Mucosa of rectum (tissue), 2 donors: ENCODE data around the gene JPH3.

ENCODE experiments used
- H3K27ac ChIP-seq, 2 donors: one replicate each; pipeline ENCODE4 v1.7.0; 2013; ENCODE audit warnings: inconsistent platforms in 2 of 2, low read depth in 2 of 2, low read length in 2 of 2
- H3K27me3 ChIP-seq, 2 donors: one replicate each; pipeline ENCODE4 v1.7.0; 2013; ENCODE audit warnings: low read length in 2 of 2; ENCODE audit not compliant: control insufficient read depth in 2 of 2, insufficient read depth in 2 of 2
- H3K36me3 ChIP-seq, 2 donors: one replicate each; pipeline ENCODE4 v1.7.0; 2013; ENCODE audit warnings: low read length in 2 of 2; ENCODE audit not compliant: control insufficient read depth in 2 of 2, insufficient read depth in 2 of 2
- H3K4me1 ChIP-seq, 2 donors: one replicate each; pipeline ENCODE4 v1.7.0; 2013; ENCODE audit warnings: low read length in 2 of 2, mild to moderate bottlenecking in 1 of 2; ENCODE audit not compliant: control insufficient read depth in 2 of 2, insufficient read depth in 2 of 2
- H3K4me3 ChIP-seq, 2 donors: one replicate each; pipeline ENCODE4 v1.7.0; 2013; ENCODE audit warnings: low read length in 2 of 2
- H3K9ac ChIP-seq, 2 donors: one replicate each; pipeline ENCODE4 v1.7.0; 2013; ENCODE audit warnings: low read length in 2 of 2, low read depth in 1 of 2, mild to moderate bottlenecking in 1 of 2
- H3K9me3 ChIP-seq, 2 donors: one replicate each; pipeline ENCODE4 v1.7.0; 2013; ENCODE audit warnings: low read length in 2 of 2; ENCODE audit not compliant: control insufficient read depth in 2 of 2
- donor health status: healthy.
- donor health status: Normal muscosa, but diverticular disease.

JPH3 gene

GRCh38 chr16:87684711-87685404 lies 82.5 kb downstream of the JPH3 start:
- H3K4me1 ChIP-seq: no peaks in the 10 kb centered on the region
- H3K4me3 ChIP-seq: no peak overlapping the region
- H3K27ac ChIP-seq: no peak overlapping the region
- H3K27me3 ChIP-seq: no peaks in the 10 kb centered on the region
- no peak overlapping the region for H3K9ac ChIP-seq
- no peaks in the 10 kb centered on the region for H3K9me3 ChIP-seq
- H3K36me3 ChIP-seq: no peaks in the 10 kb centered on the region

- no peaks in the 10 kb centered on the region for H3K27me3 ChIP-seq
- H3K4me1 ChIP-seq: no peaks in the 10 kb centered on the region
- no peak overlapping the region for H3K27ac ChIP-seq
- no peak overlapping the region for H3K9ac ChIP-seq
- H3K4me3 ChIP-seq: no peak overlapping the region
- no peaks in the 10 kb centered on the region for H3K9me3 ChIP-seq
- H3K36me3 ChIP-seq: no peaks in the 10 kb centered on the region
These were observed 83.1 kb downstream of the JPH3 start for GRCh38 chr16:87685405-87685755.

DNA sequence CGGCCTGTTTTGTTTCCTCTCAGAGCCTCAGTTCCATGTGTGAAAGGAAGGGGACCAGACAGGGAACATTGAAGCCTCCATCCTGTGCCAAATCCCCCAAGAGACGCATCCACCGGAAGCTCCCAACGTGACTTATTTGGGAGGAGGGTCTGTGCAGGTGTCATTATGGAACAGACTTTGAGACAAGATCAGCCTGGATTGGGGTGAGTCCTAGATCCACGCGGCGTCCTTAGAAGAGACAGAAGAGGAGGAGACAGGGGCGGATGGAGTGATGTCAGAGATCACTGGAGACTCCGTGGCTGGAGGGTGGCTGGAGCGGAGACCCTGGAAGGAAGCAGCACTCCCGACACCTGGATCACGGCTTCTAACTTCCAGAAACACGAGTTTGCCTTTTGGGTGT lies 83.5 kb downstream of the JPH3 start:
- Histone ChIP-seq H3K4me1 (no peaks in the 10 kb centered on the region), H3K9ac (no peak overlapping the region), H3K4me3 (no peak overlapping the region), H3K27me3 (no peaks in the 10 kb centered on the region), H3K36me3 (no peaks in the 10 kb centered on the region), H3K9me3 (no peaks in the 10 kb centered on the region), H3K27ac (no peak overlapping the region)

DNA sequence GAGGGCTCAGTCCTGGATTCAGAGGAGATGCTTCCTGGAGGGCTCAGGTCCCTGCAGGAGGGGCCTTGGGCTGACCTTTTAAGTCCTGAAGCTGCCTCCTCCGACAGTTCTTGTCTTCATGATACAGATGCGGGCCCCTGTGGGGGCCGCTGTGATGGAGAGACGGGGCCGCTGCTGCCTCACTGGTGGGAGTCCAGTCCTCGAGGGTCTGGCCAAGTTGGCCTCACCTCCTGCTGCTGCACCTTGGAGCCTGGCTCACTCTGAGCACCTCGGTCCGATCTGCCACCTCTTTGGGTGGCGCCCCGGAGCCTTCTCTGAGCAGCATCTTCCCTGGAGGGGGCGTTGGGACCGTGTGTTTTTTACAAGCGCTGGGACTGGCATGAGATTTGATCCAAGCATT lies 84.4 kb downstream of the JPH3 start:
- H3K27ac ChIP-seq: no peak overlapping the region

GRCh38 chr16:87687126-87687910 lies 85.0 kb downstream of the JPH3 start:
- Histone ChIP-seq H3K27me3 (no peaks in the 10 kb centered on the region), H3K9me3 (no peaks in the 10 kb centered on the region), H3K27ac (no peak overlapping the region), H3K4me3 (no peak overlapping the region), H3K9ac (no peak overlapping the region), H3K36me3 (no peaks in the 10 kb centered on the region), H3K4me1 (no peaks in the 10 kb centered on the region)

More for the DNA sequence above, 84.4 kb downstream of the JPH3 start:
- no peaks in the 10 kb centered on the region for H3K9me3 ChIP-seq
- H3K27me3 ChIP-seq: no peaks in the 10 kb centered on the region
- no peaks in the 10 kb centered on the region for H3K36me3 ChIP-seq
- no peak overlapping the region for H3K4me3 ChIP-seq
- no peaks in the 10 kb centered on the region for H3K4me1 ChIP-seq
- H3K9ac ChIP-seq: no peak overlapping the region

GRCh38 chr16:87687998-87688529 lies 85.8 kb downstream of the JPH3 start:
- Histone ChIP-seq H3K9me3 (no peaks in the 10 kb centered on the region), H3K9ac (no peak overlapping the region), H3K27ac (no peak overlapping the region), H3K4me3 (no peak overlapping the region), H3K27me3 (no peaks in the 10 kb centered on the region), H3K36me3 (no peaks in the 10 kb centered on the region), H3K4me1 (no peaks in the 10 kb centered on the region)

DNA sequence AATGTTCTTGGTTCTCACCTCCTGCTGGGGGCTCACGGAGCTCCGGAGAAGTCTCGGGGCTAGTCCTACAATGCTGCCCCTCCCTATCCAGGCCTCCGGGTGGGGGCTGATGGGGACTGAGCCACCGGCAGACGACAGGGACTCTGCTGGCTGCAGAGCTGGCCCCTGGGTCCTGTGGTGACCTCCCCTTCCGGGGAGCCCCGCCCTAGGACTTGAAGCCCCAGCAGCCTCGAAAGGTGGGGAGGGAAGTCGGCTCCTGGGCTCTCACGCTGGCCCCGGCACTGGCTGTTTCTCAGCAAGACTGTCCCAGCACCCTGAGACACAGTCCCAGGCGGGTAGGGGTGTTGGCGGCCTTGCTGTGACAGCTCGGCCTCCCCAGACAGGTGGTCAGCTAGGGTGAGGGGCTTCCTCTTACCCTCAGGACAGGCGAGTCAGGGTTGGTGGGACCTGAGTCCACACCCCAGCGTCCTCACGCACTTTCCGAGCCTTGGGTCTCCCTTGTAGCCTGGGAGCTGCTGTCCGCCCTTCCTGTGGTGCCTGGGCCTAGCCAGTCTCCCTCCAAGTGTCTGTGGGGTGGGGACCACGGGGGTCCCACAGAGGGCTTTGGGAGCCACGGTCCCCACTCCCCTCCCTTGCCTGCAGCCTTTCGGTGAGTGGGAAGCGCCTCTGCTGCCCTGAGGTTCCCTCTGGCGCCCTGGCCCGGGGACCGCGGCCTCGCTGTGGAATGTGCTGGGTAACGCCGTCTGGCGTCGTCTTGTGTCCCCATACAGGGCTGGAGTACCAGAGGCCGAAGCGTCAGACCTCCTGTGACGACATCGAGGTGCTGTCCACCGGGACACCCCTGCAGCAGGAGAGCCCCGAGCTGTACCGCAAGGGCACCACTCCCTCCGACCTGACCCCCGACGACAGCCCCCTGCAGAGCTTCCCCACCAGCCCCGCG lies 86.8 kb downstream of the JPH3 start:
- Histone ChIP-seq H3K9ac (no peak overlapping the region), H3K27me3 (no peaks in the 10 kb centered on the region), H3K36me3 (no peaks in the 10 kb centered on the region), H3K4me3 (no peak overlapping the region), H3K4me1 (no peaks in the 10 kb centered on the region), H3K9me3 (no peaks in the 10 kb centered on the region), H3K27ac (no peak overlapping the region)

DNA sequence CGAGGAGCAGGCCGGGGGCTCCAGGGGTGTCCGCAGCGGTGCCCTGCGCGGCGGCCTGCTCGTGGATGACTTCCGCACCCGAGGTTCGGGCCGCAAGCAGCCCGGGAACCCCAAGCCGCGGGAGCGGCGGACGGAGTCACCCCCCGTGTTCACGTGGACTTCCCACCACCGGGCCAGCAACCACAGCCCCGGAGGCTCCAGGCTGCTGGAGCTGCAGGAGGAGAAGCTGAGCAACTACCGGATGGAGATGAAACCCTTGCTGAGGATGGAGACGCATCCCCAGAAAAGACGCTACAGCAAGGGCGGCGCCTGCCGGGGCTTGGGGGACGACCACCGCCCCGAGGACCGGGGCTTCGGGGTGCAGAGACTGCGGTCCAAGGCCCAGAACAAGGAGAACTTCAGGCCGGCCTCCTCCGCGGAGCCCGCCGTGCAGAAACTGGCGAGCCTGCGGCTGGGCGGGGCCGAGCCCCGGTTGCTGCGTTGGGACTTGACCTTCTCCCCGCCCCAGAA lies 87.7 kb downstream of the JPH3 start:
- no peak overlapping the region for H3K9ac ChIP-seq
- H3K36me3 ChIP-seq: no peaks in the 10 kb centered on the region
- no peak overlapping the region for H3K4me3 ChIP-seq
- H3K9me3 ChIP-seq: no peaks in the 10 kb centered on the region
- H3K27ac ChIP-seq: no peak overlapping the region
- H3K4me1 ChIP-seq: no peaks in the 10 kb centered on the region
- H3K27me3 ChIP-seq: no peaks in the 10 kb centered on the region

DNA sequence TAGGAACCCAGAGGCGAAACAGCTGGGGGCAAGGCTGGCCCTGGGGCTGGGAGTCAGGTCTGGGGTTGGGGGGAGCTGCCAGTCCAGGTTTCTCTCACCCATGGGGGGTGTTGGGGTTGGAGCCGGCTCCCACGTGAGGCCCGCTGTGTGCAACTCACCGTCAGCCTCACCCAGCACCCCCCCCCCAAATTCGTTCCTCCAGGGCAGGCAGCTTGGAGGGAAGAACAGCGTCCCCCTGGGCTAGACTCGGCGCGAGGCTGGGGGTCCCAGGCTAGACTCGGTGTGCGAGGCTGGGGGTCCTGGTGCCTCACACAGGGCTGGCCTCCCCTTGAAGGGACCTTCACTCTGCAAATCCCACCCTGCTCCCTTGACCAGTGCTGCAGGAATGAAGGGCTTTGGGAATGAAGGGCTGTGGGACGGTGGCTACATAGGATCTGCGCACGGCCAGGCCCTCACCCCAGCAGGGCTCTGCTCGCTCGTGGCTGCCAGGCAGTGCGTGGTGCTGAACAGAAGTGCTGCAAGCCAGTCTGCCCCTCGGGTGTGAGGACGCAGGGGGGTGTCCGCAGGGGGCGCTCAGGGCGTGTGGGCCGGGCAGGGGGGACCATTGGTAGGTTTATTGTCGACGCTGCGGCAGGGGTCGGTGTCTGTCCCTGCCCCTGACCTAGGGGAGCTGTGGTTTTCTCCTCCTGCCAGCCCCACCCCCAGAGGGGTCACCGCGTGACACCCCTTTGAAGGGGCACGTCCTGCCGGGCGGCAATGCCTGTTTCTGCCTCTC lies 88.8 kb downstream of the JPH3 start:
- H3K9ac ChIP-seq: no peak overlapping the region
- H3K4me3 ChIP-seq: no peak overlapping the region
- H3K4me1 ChIP-seq: no peaks in the 10 kb centered on the region
- H3K9me3 ChIP-seq: no peaks in the 10 kb centered on the region
- no peaks in the 10 kb centered on the region for H3K27me3 ChIP-seq
- H3K27ac ChIP-seq: no peak overlapping the region
- H3K36me3 ChIP-seq: no peaks in the 10 kb centered on the region
